HG02970 (cell line): ENCODE data around the gene ACOX1.

Experiments used
- ATAC-seq: cut with Tn5 transposase; IDR thresholded peaks from one replicate; pipeline ENCODE4 v1.9.1; 2021; ENCODE audit warnings: mild to moderate bottlenecking, moderate library complexity, moderate number of reproducible peaks; ENCODE audit not compliant: unreplicated experiment, low FRiP score

ACOX1 gene

GRCh38 chr17:75895370-75896155, 83.4 kb downstream of the ACOX1 start:
- no peak for ATAC-seq

GRCh38 chr17:75894049-75894733, 84.8 kb downstream of the ACOX1 start:
- no peak for ATAC-seq

GRCh38 chr17:75893305-75894048, 85.5 kb downstream of the ACOX1 start:
- ATAC-seq = no peak

DNA sequence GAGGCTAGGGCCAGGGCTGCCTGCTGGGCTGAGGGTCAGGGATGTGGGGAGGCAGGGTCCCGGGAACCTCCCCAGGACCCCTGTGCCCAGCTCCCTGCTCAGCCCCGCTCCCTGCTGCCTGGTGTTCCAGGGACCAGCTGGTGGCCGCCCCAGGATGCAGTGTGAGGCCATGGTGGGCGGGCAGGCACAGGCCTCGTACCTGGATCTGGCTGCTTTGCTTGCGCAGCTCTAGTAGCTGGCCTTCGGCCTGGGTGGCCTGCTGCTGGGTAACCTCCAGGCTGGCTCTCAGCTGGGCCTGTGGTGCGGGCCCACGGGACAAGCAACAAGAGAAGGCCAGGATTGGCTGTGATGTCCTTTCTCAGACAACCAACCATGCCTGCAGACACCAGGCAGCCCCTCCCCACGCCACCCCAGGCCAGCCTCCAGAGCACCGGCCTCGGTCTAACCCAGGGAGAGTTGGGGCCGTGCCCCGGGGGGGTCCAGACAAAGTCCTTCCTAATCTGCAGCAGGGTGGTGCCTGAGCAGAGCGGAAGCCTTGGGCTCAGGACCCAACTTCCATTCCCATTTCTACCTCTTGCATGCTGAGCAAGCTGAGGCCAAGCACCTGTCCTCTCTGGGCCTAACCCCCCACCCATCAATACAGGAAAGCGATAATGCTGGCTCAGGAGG, 86.3 kb downstream of the ACOX1 start:
- no peak for ATAC-seq

- no peak for ATAC-seq
Measured at GRCh38 chr17:75891605-75892555, 87.1 kb downstream of the ACOX1 start.
